NCI-H1105 treated with DMSO at 0.1 percent for 48 hours (cell line): ENCODE measurements around the gene RASL10A.

Experiments
- DNase-seq: peaks from one replicate; lab custom pipeline; 2025; lab: John Stamatoyannopoulos, UW

RASL10A gene

GRCh38 chr22:29305836-29306174 lies 9.7 kb downstream of the RASL10A start:
- no peak for DNase-seq

- no peak for DNase-seq
Measured at GRCh38 chr22:29302681-29303465, 12.6 kb downstream of the RASL10A start.

GRCh38 chr22:29302402-29302680 lies 13.2 kb downstream of the RASL10A start:
- DNase-seq = no peak

GRCh38 chr22:29301716-29302401 lies 13.6 kb downstream of the RASL10A start:
- no peak for DNase-seq

GRCh38 chr22:29300807-29301601 lies 14.5 kb downstream of the RASL10A start:
- no peak for DNase-seq

- no peak for DNase-seq
Measured at GRCh38 chr22:29300467-29300806, 15.1 kb downstream of the RASL10A start.

GRCh38 chr22:29299136-29299900 lies 16.2 kb downstream of the RASL10A start:
- no peak for DNase-seq

GRCh38 chr22:29298641-29299040 lies 16.9 kb downstream of the RASL10A start:
- no peak for DNase-seq

GRCh38 chr22:29292379-29292778 lies 23.1 kb downstream of the RASL10A start:
- DNase-seq = no peak

- no peak for DNase-seq
Measured at GRCh38 chr22:29291215-29291614, 24.3 kb downstream of the RASL10A start.

- DNase-seq = no peak
Measured at GRCh38 chr22:29290061-29290460, 25.4 kb downstream of the RASL10A start.

- DNase-seq = no peak
Measured at GRCh38 chr22:29288837-29289236, 26.7 kb downstream of the RASL10A start.

GRCh38 chr22:29284196-29284595 lies 31.3 kb downstream of the RASL10A start:
- DNase-seq = no peak

GRCh38 chr22:29277927-29278326 lies 37.6 kb downstream of the RASL10A start:
- no peak for DNase-seq

GRCh38 chr22:29275819-29276565 lies 39.5 kb downstream of the RASL10A start:
- DNase-seq = no peak

GRCh38 chr22:29275167-29275566 lies 40.3 kb downstream of the RASL10A start:
- no peak for DNase-seq

- no peak for DNase-seq
Measured at GRCh38 chr22:29272624-29273023, 42.9 kb downstream of the RASL10A start.

GRCh38 chr22:29270475-29271271 lies 44.8 kb downstream of the RASL10A start:
- no peak for DNase-seq

- no peak for DNase-seq
Measured at GRCh38 chr22:29269731-29270474, 45.6 kb downstream of the RASL10A start.

- DNase-seq = peak; percentile 17
Measured at GRCh38 chr22:29269230-29269604, 46.3 kb downstream of the RASL10A start.
